ENCODE results near the gene ZNF560. TPM values are rescaled to one million over a fixed set of nuclear protein-coding genes. Genes with fewer than 3 reads are reported as not detected.

Gene ZNF560
- total RNA-seq, 4 donors from 2014 or later: not detected

DNA sequence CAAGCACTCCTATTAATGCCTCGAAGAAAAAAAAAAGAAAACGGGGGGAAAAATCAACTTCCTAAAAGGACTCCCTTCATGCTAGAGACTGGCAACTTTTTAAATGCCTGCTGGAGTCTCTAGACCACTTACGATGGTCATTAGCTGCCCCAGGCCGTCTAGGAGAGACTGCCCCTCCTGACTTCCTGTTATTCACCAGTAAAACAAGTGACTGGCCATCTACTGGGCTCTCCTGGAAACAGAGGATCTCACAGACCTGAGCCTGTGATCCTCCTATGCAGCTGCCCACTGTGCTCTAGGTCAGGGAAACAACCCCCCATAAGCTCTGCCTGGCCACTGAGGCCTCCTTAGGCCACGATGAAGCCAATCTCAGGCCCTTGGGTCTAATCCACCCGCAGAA lies 70.5 kb downstream of the ZNF560 start:
- WGBS, 2 donors: 86% methylated on average over 4 of the region's 6 CpGs
- intact Hi-C loops (cut with DNase I): no loop called here
- peaks cover 15 to 100% (median 22%) of the 10 kb centered on the region in 3 donors for H3K36me3 ChIP-seq
- TF ChIP-seq POLR2A (IDR thresholded peaks at IDR 0.05): no peak
- TF ChIP-seq, protein P1, sequence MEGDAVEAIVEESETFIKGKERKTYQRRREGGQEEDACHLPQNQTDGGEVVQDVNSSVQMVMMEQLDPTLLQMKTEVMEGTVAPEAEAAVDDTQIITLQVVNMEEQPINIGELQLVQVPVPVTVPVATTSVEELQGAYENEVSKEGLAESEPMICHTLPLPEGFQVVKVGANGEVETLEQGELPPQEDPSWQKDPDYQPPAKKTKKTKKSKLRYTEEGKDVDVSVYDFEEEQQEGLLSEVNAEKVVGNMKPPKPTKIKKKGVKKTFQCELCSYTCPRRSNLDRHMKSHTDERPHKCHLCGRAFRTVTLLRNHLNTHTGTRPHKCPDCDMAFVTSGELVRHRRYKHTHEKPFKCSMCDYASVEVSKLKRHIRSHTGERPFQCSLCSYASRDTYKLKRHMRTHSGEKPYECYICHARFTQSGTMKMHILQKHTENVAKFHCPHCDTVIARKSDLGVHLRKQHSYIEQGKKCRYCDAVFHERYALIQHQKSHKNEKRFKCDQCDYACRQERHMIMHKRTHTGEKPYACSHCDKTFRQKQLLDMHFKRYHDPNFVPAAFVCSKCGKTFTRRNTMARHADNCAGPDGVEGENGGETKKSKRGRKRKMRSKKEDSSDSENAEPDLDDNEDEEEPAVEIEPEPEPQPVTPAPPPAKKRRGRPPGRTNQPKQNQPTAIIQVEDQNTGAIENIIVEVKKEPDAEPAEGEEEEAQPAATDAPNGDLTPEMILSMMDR (IDR thresholded peaks at IDR 0.05): no peak
- no peak for DNase-seq
- H3K4me1 ChIP-seq: no peaks in the 10 kb centered on the region
- no peak overlapping the region for H3K27ac ChIP-seq
- no peak overlapping the region for H3K4me3 ChIP-seq
- H3K27me3 ChIP-seq: no peaks in the 10 kb centered on the region
- H3K9me3 ChIP-seq: peaks cover 0 to 57% (median 0%) of the 10 kb centered on the region in 3 donors

Other genes with a start within 250 kb of the ZNF560 start
- gene OR7E24, start 247.7 kb downstream of the ZNF560 start, total RNA-seq: not detected
- gene ZNF699, start 188.8 kb downstream of the ZNF560 start, total RNA-seq: 10 to 100 TPM in 1 of 4 donors, 1 to 10 TPM in 3; 4.3 to 17.7 (median 4.5) TPM
- gene ZNF559, start 174.4 kb downstream of the ZNF560 start, total RNA-seq: 10 to 100 TPM in 1 of 4 donors, 1 to 10 TPM in 3; 4.2 to 10.9 (median 7.0) TPM
- gene ZNF177, start 135.6 kb downstream of the ZNF560 start, total RNA-seq: 1 to 10 TPM in 1 of 4 donors, under 1 TPM in 2, not detected in 1; 0.26 to 3.1 (median 0.44) TPM
- 10 to 100 TPM in 3 of 4 donors, 1 to 10 TPM in 1; 7.2 to 27.3 (median 10.7) TPM for gene ZNF266, start 63.0 kb downstream of the ZNF560 start, total RNA-seq
- 10 to 100 TPM; 18.5 to 21.7 (median 19.3) TPM for gene ZNF426, start 40.0 kb upstream of the ZNF560 start, total RNA-seq
- gene ZNF121, start 85.9 kb upstream of the ZNF560 start, total RNA-seq: 10 to 100 TPM; 23.7 to 48.6 (median 31.1) TPM
- 10 to 100 TPM; 31.3 to 52.1 (median 40.8) TPM for gene ZNF561, start 122.6 kb upstream of the ZNF560 start, total RNA-seq
- 10 to 100 TPM; 26.3 to 45.6 (median 34.0) TPM for gene ZNF562, start 176.5 kb upstream of the ZNF560 start, total RNA-seq